ENCODE measurements around the gene ARHGAP24.

The ARHGAP24 gene

DNA sequence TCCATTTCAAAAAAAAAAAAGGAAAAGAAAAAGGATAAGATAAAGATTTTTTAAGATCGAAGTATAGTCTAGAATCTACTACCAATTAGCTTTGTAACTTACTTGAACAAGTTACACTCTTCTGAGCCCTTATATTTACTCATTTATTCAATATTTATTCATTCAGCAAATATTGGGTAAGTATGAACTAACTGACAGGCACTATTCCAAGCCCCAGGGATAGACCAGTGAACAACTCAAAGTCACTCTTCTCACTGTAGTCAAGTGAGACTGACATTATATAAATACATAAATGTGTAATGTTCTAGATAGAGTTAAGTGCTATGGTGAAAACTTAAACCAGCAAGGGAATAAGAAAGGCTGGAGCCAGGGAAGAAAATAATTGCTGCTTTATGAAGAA, 131.6 kb downstream of the ARHGAP24 start:
- Histone ChIP-seq H3K36me3 (ENCODE audit: control insufficient read depth in 1 of 2, insufficient read depth in 2 of 2, low read length in 2 of 2) (peaks cover 0 to 1% of the 10 kb centered on the region in 2 experiments), H3K23ac (ENCODE audit: low read length) (no peak overlapping the region), H4K12ac (ENCODE audit: low read depth, low read length) (no peak overlapping the region), H4K8ac (ENCODE audit: low read depth, low read length) (no peak overlapping the region), H3K9me3 (ENCODE audit: insufficient read depth, low read depth, low read length) (no peaks in the 10 kb centered on the region), H4K91ac (ENCODE audit: low read depth, low read length) (no peak overlapping the region), H3K79me2 (ENCODE audit: control insufficient read depth, insufficient read depth, low read length, poor library complexity) (no peaks in the 10 kb centered on the region), H3K4me3 (ENCODE audit: low read depth, low read length) (no peak overlapping the region), H3K18ac (ENCODE audit: low read length) (no peak overlapping the region), H2BK5ac (ENCODE audit: low read depth, low read length, poor library complexity) (no peak overlapping the region), H2BK12ac (ENCODE audit: low read length) (no peak overlapping the region), H3K27me3 (ENCODE audit: insufficient read depth, low read length) (no peaks in the 10 kb centered on the region), H3K9ac (ENCODE audit: low read length) (no peak overlapping the region), H3K27ac (ENCODE audit: low read depth, low read length) (no peak overlapping the region), H2BK120ac (ENCODE audit: insufficient read depth, low read length, poor library complexity) (no peak overlapping the region), H3K4ac (ENCODE audit: low read depth, low read length) (no peak overlapping the region), H3K14ac (ENCODE audit: low read length) (no peak overlapping the region), H3K4me1 (ENCODE audit: control insufficient read depth in 1 of 2, insufficient read depth in 2 of 2, low read length in 2 of 2) (no peaks in the 10 kb centered on the region), H2AFZ (ENCODE audit: insufficient read depth, low read length, poor library complexity) (no peak overlapping the region), H3K4me2 (ENCODE audit: low read length) (no peak overlapping the region), H3K79me1 (ENCODE audit: low read length) (no peaks in the 10 kb centered on the region), H2AK5ac (ENCODE audit: low read length) (no peak overlapping the region)
- no peak for DNase-seq
- WGBS (ENCODE audit: extremely low coverage, insufficient coverage, insufficient read length): no CpG with 5 or more reads among the region's 1 CpG

DNA sequence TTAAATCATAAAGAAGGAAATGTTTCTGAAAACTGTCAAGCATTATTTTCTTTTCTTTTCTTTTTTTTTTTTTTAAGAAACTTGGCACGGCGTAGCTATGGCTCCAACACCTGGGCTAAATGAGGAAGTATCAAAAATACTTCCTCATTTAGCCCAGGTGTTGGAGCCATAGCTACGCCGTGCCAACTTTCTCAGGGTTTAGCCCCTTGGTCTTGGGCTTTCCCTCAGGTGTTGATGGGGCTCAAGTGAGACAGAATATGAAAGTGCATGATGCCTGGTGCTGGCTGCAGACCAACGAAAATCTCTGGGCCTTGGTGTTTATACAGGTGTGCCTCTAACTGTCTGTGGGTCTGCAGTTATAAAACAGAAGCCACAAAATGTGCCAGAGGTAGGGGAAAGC, 132.7 kb downstream of the ARHGAP24 start:
- no peak overlapping the region for H2BK5ac ChIP-seq (ENCODE audit: low read depth, low read length, poor library complexity)
- H3K14ac ChIP-seq (ENCODE audit: low read length): no peak overlapping the region
- H2AFZ ChIP-seq (ENCODE audit: insufficient read depth, low read length, poor library complexity): no peak overlapping the region
- no peak overlapping the region for H2BK120ac ChIP-seq (ENCODE audit: insufficient read depth, low read length, poor library complexity)
- H3K79me1 ChIP-seq (ENCODE audit: low read length): no peaks in the 10 kb centered on the region
- H2AK5ac ChIP-seq (ENCODE audit: low read length): no peak overlapping the region
- no peaks in the 10 kb centered on the region for H3K4me1 ChIP-seq (ENCODE audit: control insufficient read depth in 1 of 2, insufficient read depth in 2 of 2, low read length in 2 of 2)
- H3K9ac ChIP-seq (ENCODE audit: low read length): no peak overlapping the region
- H3K18ac ChIP-seq (ENCODE audit: low read length): no peak overlapping the region
- no peak overlapping the region for H4K91ac ChIP-seq (ENCODE audit: low read depth, low read length)
- peaks cover 0 to 1% of the 10 kb centered on the region in 2 experiments for H3K36me3 ChIP-seq (ENCODE audit: control insufficient read depth in 1 of 2, insufficient read depth in 2 of 2, low read length in 2 of 2)
- no peak overlapping the region for H3K4ac ChIP-seq (ENCODE audit: low read depth, low read length)
- H3K4me2 ChIP-seq (ENCODE audit: low read length): no peak overlapping the region
- no CpG with 5 or more reads among the region's 5 CpGs for WGBS (ENCODE audit: extremely low coverage, insufficient coverage, insufficient read length)
- H3K27ac ChIP-seq (ENCODE audit: low read depth, low read length): no peak overlapping the region
- no peaks in the 10 kb centered on the region for H3K27me3 ChIP-seq (ENCODE audit: insufficient read depth, low read length)
- H4K12ac ChIP-seq (ENCODE audit: low read depth, low read length): no peak overlapping the region
- H3K9me3 ChIP-seq (ENCODE audit: insufficient read depth, low read depth, low read length): no peaks in the 10 kb centered on the region
- H4K8ac ChIP-seq (ENCODE audit: low read depth, low read length): no peak overlapping the region
- no peak overlapping the region for H3K23ac ChIP-seq (ENCODE audit: low read length)
- no peak overlapping the region for H3K4me3 ChIP-seq (ENCODE audit: low read depth, low read length)
- H3K79me2 ChIP-seq (ENCODE audit: control insufficient read depth, insufficient read depth, low read length, poor library complexity): no peaks in the 10 kb centered on the region
- H2BK12ac ChIP-seq (ENCODE audit: low read length): no peak overlapping the region
- no peak for DNase-seq

DNA sequence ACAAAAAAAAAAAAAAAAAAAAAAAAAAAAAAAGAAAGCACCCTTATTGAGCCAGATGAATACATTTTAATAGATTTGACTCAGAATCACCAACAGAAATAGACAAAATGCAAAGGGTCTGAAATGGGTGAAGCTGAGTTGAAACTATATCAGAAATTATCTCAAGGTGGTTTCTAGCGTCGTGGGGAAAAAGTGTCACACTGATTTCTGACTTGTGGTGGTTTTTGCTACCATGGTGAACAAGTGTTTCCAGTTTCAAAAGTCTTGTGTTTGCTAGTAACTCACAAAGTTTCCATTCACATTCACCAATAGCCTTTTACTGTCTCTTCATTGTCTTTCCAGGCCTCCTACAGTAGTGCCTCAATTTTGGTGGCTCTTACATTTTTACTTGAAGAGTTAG, 135.5 kb downstream of the ARHGAP24 start:
- H4K12ac ChIP-seq (ENCODE audit: low read depth, low read length): no peak overlapping the region
- no peak overlapping the region for H3K4me3 ChIP-seq (ENCODE audit: low read depth, low read length)
- no peak overlapping the region for H2BK5ac ChIP-seq (ENCODE audit: low read depth, low read length, poor library complexity)
- no peak overlapping the region for H4K91ac ChIP-seq (ENCODE audit: low read depth, low read length)
- no peak overlapping the region for H3K4ac ChIP-seq (ENCODE audit: low read depth, low read length)
- H4K8ac ChIP-seq (ENCODE audit: low read depth, low read length): no peak overlapping the region
- no peaks in the 10 kb centered on the region for H3K79me1 ChIP-seq (ENCODE audit: low read length)
- no peak overlapping the region for H2AK5ac ChIP-seq (ENCODE audit: low read length)
- no peak overlapping the region for H3K27ac ChIP-seq (ENCODE audit: low read depth, low read length)
- H3K4me1 ChIP-seq (ENCODE audit: control insufficient read depth in 1 of 2, insufficient read depth in 2 of 2, low read length in 2 of 2): no peaks in the 10 kb centered on the region
- H3K18ac ChIP-seq (ENCODE audit: low read length): no peak overlapping the region
- no peaks in the 10 kb centered on the region for H3K9me3 ChIP-seq (ENCODE audit: insufficient read depth, low read depth, low read length)
- no peaks in the 10 kb centered on the region for H3K79me2 ChIP-seq (ENCODE audit: control insufficient read depth, insufficient read depth, low read length, poor library complexity)
- H3K4me2 ChIP-seq (ENCODE audit: low read length): no peak overlapping the region
- no peak overlapping the region for H2BK120ac ChIP-seq (ENCODE audit: insufficient read depth, low read length, poor library complexity)
- peaks cover 0 to 1% of the 10 kb centered on the region in 2 experiments for H3K36me3 ChIP-seq (ENCODE audit: control insufficient read depth in 1 of 2, insufficient read depth in 2 of 2, low read length in 2 of 2)
- H3K23ac ChIP-seq (ENCODE audit: low read length): no peak overlapping the region
- H2BK12ac ChIP-seq (ENCODE audit: low read length): no peak overlapping the region
- no peak overlapping the region for H3K14ac ChIP-seq (ENCODE audit: low read length)
- no peak overlapping the region for H3K9ac ChIP-seq (ENCODE audit: low read length)
- no CpG with 5 or more reads among the region's 2 CpGs for WGBS (ENCODE audit: extremely low coverage, insufficient coverage, insufficient read length)
- H2AFZ ChIP-seq (ENCODE audit: insufficient read depth, low read length, poor library complexity): no peak overlapping the region
- no peaks in the 10 kb centered on the region for H3K27me3 ChIP-seq (ENCODE audit: insufficient read depth, low read length)
- no peak for DNase-seq

GRCh38 chr4:85611661-85612060, 136.7 kb downstream of the ARHGAP24 start:
- Histone ChIP-seq H4K8ac (ENCODE audit: low read depth, low read length) (no peak overlapping the region), H3K27me3 (ENCODE audit: insufficient read depth, low read length) (no peaks in the 10 kb centered on the region)

More at GRCh38 chr4:85611661-85612060, 136.7 kb downstream of the ARHGAP24 start:
- Histone ChIP-seq H3K14ac (ENCODE audit: low read length) (no peak overlapping the region), H3K4ac (ENCODE audit: low read depth, low read length) (no peak overlapping the region), H4K91ac (ENCODE audit: low read depth, low read length) (no peak overlapping the region), H2AK5ac (ENCODE audit: low read length) (no peak overlapping the region), H3K4me1 (ENCODE audit: control insufficient read depth in 1 of 2, insufficient read depth in 2 of 2, low read length in 2 of 2) (no peaks in the 10 kb centered on the region), H3K4me2 (ENCODE audit: low read length) (no peak overlapping the region), H3K4me3 (ENCODE audit: low read depth, low read length) (no peak overlapping the region), H3K36me3 (ENCODE audit: control insufficient read depth in 1 of 2, insufficient read depth in 2 of 2, low read length in 2 of 2) (no peaks in the 10 kb centered on the region), H2BK12ac (ENCODE audit: low read length) (no peak overlapping the region), H4K12ac (ENCODE audit: low read depth, low read length) (no peak overlapping the region), H3K9me3 (ENCODE audit: insufficient read depth, low read depth, low read length) (no peaks in the 10 kb centered on the region), H3K79me2 (ENCODE audit: control insufficient read depth, insufficient read depth, low read length, poor library complexity) (no peaks in the 10 kb centered on the region), H2AFZ (ENCODE audit: insufficient read depth, low read length, poor library complexity) (no peak overlapping the region), H3K79me1 (ENCODE audit: low read length) (no peaks in the 10 kb centered on the region), H2BK5ac (ENCODE audit: low read depth, low read length, poor library complexity) (no peak overlapping the region), H3K23ac (ENCODE audit: low read length) (no peak overlapping the region), H3K27ac (ENCODE audit: low read depth, low read length) (no peak overlapping the region), H2BK120ac (ENCODE audit: insufficient read depth, low read length, poor library complexity) (no peak overlapping the region), H3K9ac (ENCODE audit: low read length) (no peak overlapping the region), H3K18ac (ENCODE audit: low read length) (no peak overlapping the region)
- no peak for DNase-seq
